Measurements from ENCODE around the gene IPO8.
A peak's percentile ranks its signal among the peaks of the same experiment; 100 is the strongest.

Gene IPO8

GRCh38 chr12:30695199-30696102, at the start of gene IPO8:
IPO8 (minus strand) TSS chr12:30695869; CDS start chr12:30695647, 222 bp downstream.
- peak; percentile 88 for DNase-seq (ENCODE audit: low read depth, low spot score)

- DNase-seq (ENCODE audit: low read depth, low spot score), result no peak
Measured at GRCh38 chr12:30744321-30744720, 48.7 kb upstream of the IPO8 start.

GRCh38 chr12:30740274-30740673, 44.6 kb upstream of the IPO8 start:
- no peak for DNase-seq (ENCODE audit: low read depth, low spot score)

GRCh38 chr12:30739020-30739419, 43.4 kb upstream of the IPO8 start:
- DNase-seq (ENCODE audit: low read depth, low spot score), result no peak

DNA sequence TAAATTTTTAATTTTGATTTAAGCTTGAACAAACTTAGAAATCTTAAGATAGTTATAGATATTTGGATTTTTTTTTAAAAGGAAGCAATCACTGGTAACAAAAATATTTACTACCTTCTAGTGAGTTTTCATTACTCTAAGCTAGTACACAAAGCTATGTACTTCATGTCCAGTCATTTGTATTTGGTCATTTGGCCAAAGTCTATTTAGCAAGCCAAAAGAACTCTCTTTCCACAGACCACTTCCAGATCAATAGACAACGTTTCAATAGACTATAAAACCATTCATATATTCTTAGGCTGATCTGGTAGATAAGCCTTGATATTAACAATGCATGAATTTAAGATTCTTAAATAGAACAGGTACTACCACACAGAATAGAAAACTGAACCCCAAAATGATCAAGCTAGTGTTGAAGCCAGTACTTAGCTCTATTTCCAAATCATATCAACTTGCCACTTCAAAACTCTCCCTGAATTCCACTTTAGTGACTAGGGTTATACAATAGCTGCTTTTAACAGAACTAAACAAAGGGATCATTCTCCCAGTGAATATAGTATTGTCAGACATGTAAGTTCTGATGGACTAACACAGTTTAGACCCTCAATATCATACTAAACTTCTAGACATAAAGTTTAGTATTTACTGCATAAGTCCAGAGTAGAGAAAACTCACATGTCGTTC, 37.4 kb upstream of the IPO8 start:
- DNase-seq (ENCODE audit: low read depth, low spot score), result no peak

GRCh38 chr12:30730011-30730410, 34.3 kb upstream of the IPO8 start:
- no peak for DNase-seq (ENCODE audit: low read depth, low spot score)

DNA sequence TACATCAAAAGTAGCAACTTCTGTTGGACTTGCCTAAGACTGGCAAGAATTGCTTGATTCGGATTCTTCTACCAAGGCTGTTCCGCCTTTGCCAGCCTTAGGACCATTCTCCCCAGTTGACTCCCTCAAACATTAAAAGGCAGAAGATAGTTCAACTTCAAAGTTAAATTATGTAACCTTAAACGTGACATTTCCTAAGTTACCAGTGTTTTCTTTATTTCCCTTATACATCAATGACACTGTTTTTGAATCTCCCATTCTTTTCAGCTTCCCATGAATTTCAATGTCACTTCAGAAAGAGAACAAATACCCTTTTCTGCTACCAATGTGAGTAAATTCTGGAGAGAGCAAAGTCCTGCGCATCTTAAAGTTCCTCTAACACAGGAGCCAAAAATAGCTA, 33.9 kb upstream of the IPO8 start:
- DNase-seq (ENCODE audit: low read depth, low spot score), result no peak

GRCh38 chr12:30726647-30727046, 31.0 kb upstream of the IPO8 start:
- DNase-seq (ENCODE audit: low read depth, low spot score), result no peak

DNA sequence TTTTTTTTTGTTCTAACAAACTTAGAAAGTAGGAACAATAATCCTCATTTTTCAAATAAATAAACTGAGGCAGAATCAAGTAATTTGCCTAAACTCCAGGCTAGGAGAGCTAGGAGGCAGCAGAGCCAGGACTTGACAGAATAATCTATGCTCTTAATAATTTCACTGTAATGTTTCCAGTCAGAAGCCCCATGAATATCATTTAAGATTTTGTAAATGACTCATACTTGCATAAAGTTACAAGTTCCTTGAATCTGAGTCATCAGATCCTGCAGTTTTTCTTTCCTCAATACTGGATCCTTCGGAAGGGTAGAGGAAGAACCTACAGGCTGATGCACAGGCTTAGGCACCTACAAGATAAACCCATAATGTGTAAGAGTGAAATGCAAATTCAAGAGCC, 30.1 kb upstream of the IPO8 start:
- DNase-seq (ENCODE audit: low read depth, low spot score), result no peak

DNA sequence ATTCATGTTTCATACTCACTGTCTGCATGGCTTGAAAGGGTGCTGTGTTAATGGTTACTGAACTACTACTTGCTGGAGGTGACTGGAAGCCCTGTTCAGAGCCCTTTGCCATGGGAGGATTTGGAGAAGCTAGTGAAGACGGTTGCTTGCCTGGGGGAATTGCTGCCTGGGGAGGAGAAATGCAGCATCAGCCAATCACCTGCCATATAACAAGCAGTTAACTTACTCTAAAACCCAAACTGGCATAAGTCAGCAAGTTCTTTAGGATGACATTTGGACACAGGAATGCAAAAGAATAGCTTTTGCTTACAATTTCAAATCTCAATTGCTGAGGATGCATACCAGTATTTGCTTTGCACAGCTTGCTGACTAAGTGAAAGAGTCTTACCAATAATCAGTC, 23.4 kb upstream of the IPO8 start:
- DNase-seq (ENCODE audit: low read depth, low spot score), result no peak

GRCh38 chr12:30707613-30708342, 12.1 kb upstream of the IPO8 start:
- DNase-seq (ENCODE audit: low read depth, low spot score), result no peak

DNA sequence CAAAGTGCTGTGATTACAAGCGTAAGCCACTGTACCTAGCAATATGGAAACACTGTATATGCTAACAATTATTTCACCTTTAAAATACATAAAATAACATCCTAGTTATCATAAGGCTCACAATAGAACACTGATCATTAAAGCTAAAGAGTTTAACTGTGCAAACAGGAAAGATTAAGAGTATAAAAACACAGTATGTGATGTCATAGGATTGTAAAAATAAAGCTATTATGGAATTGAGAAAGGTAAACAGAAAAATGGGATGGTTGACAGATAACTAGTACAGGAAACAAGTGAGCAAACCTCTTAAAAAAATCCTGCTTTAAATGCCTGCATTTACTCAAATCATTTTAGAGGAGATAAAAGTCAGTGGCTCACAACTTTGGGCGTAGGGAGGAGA, 10.8 kb upstream of the IPO8 start:
- no peak for DNase-seq (ENCODE audit: low read depth, low spot score)

DNA sequence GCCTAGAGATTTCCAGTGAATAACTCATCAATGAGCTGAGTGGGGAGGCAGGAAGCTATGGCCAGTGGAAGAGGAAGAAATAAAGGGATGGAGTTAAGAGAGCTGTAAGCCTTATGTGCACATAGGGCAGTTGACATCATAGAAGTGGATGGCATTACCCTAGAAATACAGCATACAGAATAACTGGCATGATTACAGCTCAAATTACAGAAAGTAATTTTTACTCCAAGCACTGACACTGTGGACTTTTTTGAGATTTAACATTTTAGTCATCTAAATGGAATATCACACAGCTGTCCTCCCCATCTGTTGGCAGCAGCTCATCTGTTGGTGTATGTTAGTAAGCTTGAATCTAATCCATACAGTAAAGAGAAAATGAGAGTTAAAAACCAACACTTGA, 5.4 kb upstream of the IPO8 start:
- DNase-seq (ENCODE audit: low read depth, low spot score), result no peak

- DNase-seq (ENCODE audit: low read depth, low spot score), result no peak
Measured at GRCh38 chr12:30700216-30700900, 4.7 kb upstream of the IPO8 start.

- no peak for DNase-seq (ENCODE audit: low read depth, low spot score)
Measured at GRCh38 chr12:30698346-30698745, 2.7 kb upstream of the IPO8 start.

GRCh38 chr12:30696943-30697342, 1.3 kb upstream of the IPO8 start:
- no peak for DNase-seq (ENCODE audit: low read depth, low spot score)

DNA sequence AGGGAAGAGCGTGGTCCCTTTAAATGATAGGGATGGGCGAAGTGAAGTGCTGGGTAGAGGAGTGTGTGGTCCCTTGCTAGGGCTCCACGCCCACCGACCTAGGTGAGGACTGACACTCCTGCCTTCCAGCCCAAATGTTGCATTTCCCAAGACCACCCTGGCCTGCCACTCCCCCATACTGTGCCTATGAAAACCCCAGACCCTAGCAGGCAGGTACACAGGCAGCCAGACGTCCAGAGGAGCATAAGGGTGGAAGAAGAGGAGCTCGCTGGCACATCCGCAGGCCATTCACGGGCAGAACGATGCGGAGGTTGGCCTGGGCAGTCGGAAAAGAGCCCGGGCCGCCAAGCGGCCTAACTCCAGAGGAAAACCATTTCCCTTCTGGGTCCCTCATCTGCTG, 817 bp upstream of the IPO8 start:
- no peak for DNase-seq (ENCODE audit: low read depth, low spot score)

GRCh38 chr12:30696103-30696408, 387 bp upstream of the IPO8 start:
- DNase-seq (ENCODE audit: low read depth, low spot score), result no peak

DNA sequence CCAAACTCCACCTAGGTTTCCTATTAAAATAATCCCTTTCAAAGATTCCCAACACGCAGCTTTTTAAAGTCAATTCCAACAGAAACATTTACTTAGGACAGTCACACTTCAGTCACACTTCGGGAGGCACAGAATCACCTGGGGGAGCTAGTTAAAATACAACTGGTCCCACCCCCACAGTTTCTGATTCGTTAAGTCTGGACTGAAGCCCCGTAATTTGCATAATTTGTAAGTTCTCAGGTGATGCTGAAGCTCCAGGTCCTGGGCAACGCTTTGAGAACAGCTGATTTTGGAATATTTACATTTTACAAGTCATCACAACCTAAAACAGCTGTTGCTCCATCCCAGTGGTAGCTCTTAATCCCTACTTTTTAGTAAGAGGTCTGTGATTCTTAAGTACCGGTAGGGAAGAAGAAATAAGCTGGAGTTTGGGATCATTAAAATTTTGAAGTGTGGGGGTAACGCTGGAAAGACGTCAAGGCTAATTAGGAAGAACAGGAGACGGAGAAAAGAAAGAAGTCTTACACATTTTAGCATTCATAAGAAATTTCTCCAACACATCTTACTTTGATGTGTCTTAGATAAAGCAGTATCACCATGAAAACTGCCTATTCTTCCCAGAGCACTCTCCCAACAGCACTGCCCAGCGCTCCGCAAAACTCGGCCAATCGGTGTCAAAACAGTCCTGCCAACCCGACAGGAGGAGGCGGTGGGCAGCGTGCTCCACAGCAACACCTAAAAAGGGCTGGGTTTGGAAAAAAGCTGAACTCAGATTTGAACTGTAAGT, 1.1 kb downstream of the IPO8 start:
- no peak for DNase-seq (ENCODE audit: low read depth, low spot score)

GRCh38 chr12:30692470-30692869, 3.2 kb downstream of the IPO8 start:
- no peak for DNase-seq (ENCODE audit: low read depth, low spot score)

All from iPS DF 19.7 (cell line).